Measurements from ENCODE around the gene KRT81. TPM values are rescaled to one million over a fixed set of nuclear protein-coding genes. Genes with fewer than 3 reads are reported as not detected.
A peak's percentile ranks its signal among the peaks of the same experiment; 100 is the strongest.

KRT81 gene
- total RNA-seq (2021): 2.5 and 4.3 TPM in 2 replicates
- Bru-seq, nascent RNA: percentile 27 among the genes with signal in this experiment
- percentile 28 among the genes with signal in this experiment for BruChase-seq, experiment 1, labeled RNA remaining after a 2-hour chase
- percentile 48 among the genes with signal in this experiment for BruChase-seq, experiment 2, labeled RNA remaining after a 6-hour chase
- long read RNA-seq, partial matches to known transcripts: 10 of 11 reads
- long read RNA-seq, other reads (novel, unspliced or antisense): 1 of 11 reads

- no TSS peak for BruUV-seq (replicated peaks)
- CTCF ChIA-PET: no interaction called here
- no peak for DNase-seq
- no peaks in the 10 kb centered on the region for H3K27me3 ChIP-seq (ENCODE audit: insufficient read depth, low read depth)
- no peaks in the 10 kb centered on the region for H3K9me3 ChIP-seq (ENCODE audit: insufficient read depth, low read depth)
- H4K20me1 ChIP-seq (ENCODE audit: insufficient read depth): no peaks in the 10 kb centered on the region
- no peak within 1 kb of the TSS for H2AFZ ChIP-seq
- intact Hi-C loops (cut with micrococcal nuclease; ENCODE audit: unreplicated experiment): no loop called here
- 0 out of 2 replicates have a peak, but pooled peaks cover 6% of the 10 kb centered on the region for H3F3A ChIP-seq (ENCODE audit: insufficient read depth, low read depth)
- H3K36me3 ChIP-seq (ENCODE audit: low read depth): 0 out of 2 replicates have a peak, but pooled peaks cover 3% of the 10 kb centered on the region
- TF ChIP-seq EZH2 (IDR thresholded peaks at IDR 0.05; ENCODE audit: low read depth) (no peak), CTCF (conservative IDR thresholded peaks at IDR 0.05) (no peak)
- H3K4me2 ChIP-seq: no peak within 1 kb of the TSS
- H3K79me2 ChIP-seq (ENCODE audit: low read depth): peaks cover 3% of the 10 kb centered on the region; the same call in 1 of the 2 replicates
- H3K4me1 ChIP-seq (replicated peaks; ENCODE audit: insufficient read depth): peaks cover 13% of the 10 kb centered on the region
- H3K27ac ChIP-seq: no peak within 1 kb of the TSS
- POLR2A ChIA-PET (ENCODE audit: unreplicated experiment): no interaction called here
- H3K4me3 ChIP-seq: no peak within 1 kb of the TSS
- H3K9me2 ChIP-seq (ENCODE audit: insufficient read depth): no peaks in the 10 kb centered on the region
These were observed at the start of gene KRT81 for GRCh38 chr12:52291267-52291935. Gene KRT81 (minus strand): TSS chr12:52291534. CDS start chr12:52291465, 69 bp downstream.

- Histone ChIP-seq H3K79me2 (ENCODE audit: low read depth) (no peaks in the 10 kb centered on the region), H2AFZ (no peak overlapping the region), H3K27me3 (ENCODE audit: insufficient read depth, low read depth) (no peaks in the 10 kb centered on the region), H3K4me3 (no peak overlapping the region), H4K20me1 (ENCODE audit: insufficient read depth) (no peaks in the 10 kb centered on the region), H3F3A (ENCODE audit: insufficient read depth, low read depth) (peaks cover 22% of the 10 kb centered on the region), H3K4me1 (replicated peaks; ENCODE audit: insufficient read depth) (peaks cover 16% of the 10 kb centered on the region), H3K36me3 (ENCODE audit: low read depth) (no peaks in the 10 kb centered on the region), H3K9me2 (ENCODE audit: insufficient read depth) (no peaks in the 10 kb centered on the region), H3K27ac (no peak overlapping the region), H3K4me2 (no peak overlapping the region), H3K9me3 (ENCODE audit: insufficient read depth, low read depth) (no peaks in the 10 kb centered on the region; the same call in 1 of the 2 replicates)
- intact Hi-C loops (cut with micrococcal nuclease; ENCODE audit: unreplicated experiment): no loop called here
- no peak for DNase-seq
- ChIA-PET POLR2A (ENCODE audit: unreplicated experiment) (interaction anchor here (0.5 kb wide), 1 partner anchor 34 kb away, joined by 3 read pairs; no protein-coding TSS in a partner anchor), CTCF (no interaction called here)
- no peak for TF ChIP-seq EZH2 (IDR thresholded peaks at IDR 0.05; ENCODE audit: low read depth)
- TF ChIP-seq CTCF (conservative IDR thresholded peaks at IDR 0.05): no peak
- BruUV-seq (replicated peaks): no TSS peak
These were observed 47.1 kb upstream of the KRT81 start for GRCh38 chr12:52338241-52338960.

GRCh38 chr12:52337054-52337453, 45.7 kb upstream of the KRT81 start:
- POLR2A ChIA-PET (ENCODE audit: unreplicated experiment): interaction anchor here (0.6 kb wide), 1 partner anchor 145 kb away, joined by 8 read pairs; no protein-coding TSS in a partner anchor
- no TSS peak for BruUV-seq (replicated peaks)
- Histone ChIP-seq H3K4me1 (replicated peaks; ENCODE audit: insufficient read depth) (peaks cover 23% of the 10 kb centered on the region), H3K27me3 (ENCODE audit: insufficient read depth, low read depth) (no peaks in the 10 kb centered on the region), H2AFZ (no peak overlapping the region), H4K20me1 (ENCODE audit: insufficient read depth) (no peaks in the 10 kb centered on the region), H3F3A (ENCODE audit: insufficient read depth, low read depth) (peaks cover 22% of the 10 kb centered on the region), H3K27ac (peak overlapping the region; percentile 41), H3K4me3 (no peak overlapping the region), H3K4me2 (no peak overlapping the region), H3K79me2 (ENCODE audit: low read depth) (no peaks in the 10 kb centered on the region), H3K36me3 (ENCODE audit: low read depth) (no peaks in the 10 kb centered on the region), H3K9me3 (ENCODE audit: insufficient read depth, low read depth) (no peaks in the 10 kb centered on the region), H3K9me2 (ENCODE audit: insufficient read depth) (no peaks in the 10 kb centered on the region)
- TF ChIP-seq CTCF (conservative IDR thresholded peaks at IDR 0.05) (no peak), EZH2 (IDR thresholded peaks at IDR 0.05; ENCODE audit: low read depth) (no peak)
- intact Hi-C loops (cut with micrococcal nuclease; ENCODE audit: unreplicated experiment): no loop called here
- DNase-seq: peak in 1 of 2 experiments; percentile 48
- CTCF ChIA-PET: no interaction called here

All from PC-9 (cell line).